NCI-H146 treated with DMSO at 0.1 percent for 48 hours (cell line): Measurements from ENCODE around the gene CEP162.
"Not testable (repeated sequence)": the region's sequence is repeated elsewhere in the genome, so short reads cannot be mapped to it uniquely, and the experiment has no call there.

Source experiments
- DNase-seq: peaks from one replicate; lab custom pipeline; 2025; ENCODE audit not compliant: unreplicated experiment; lab: John Stamatoyannopoulos, UW

Gene CEP162

DNA sequence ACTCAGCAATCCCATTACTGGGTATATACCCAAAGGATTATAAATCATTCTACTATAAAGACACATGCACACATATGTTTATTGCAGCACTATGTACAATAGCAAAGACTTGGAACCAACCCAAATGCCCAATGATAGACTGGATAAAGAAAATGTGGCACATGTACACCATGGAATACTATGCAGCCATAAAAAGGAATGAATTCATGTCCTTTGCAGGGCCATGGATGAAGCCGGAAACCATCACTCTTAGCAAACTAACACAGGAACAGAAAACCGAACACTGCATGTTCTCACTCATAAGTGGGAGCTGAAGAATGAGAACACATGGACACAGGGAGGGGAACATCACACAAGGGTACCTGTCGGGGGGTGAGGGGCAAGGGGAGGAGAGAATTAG lies 63.1 kb downstream of the CEP162 start:
- DNase-seq = not testable (repeated sequence)

DNA sequence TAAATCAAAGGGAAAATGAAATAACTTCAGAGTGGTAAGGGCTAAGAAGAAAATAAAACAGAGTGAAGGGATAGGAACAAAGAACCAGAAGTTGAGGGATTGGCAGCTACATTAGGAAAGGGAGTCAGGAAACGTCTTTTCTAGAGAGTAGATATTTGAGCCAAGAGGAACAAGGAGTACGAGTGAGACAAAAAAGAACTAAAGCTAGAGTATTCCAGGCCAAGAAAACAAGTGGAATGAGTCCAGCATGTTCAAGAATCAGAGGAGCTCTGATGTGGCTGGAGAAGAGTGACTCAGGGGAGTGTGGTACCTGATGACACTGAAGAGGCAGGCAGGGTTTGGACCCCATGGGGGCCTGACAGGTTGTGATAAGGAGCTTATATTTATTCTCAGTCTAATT lies 66.3 kb downstream of the CEP162 start:
- no peak for DNase-seq

DNA sequence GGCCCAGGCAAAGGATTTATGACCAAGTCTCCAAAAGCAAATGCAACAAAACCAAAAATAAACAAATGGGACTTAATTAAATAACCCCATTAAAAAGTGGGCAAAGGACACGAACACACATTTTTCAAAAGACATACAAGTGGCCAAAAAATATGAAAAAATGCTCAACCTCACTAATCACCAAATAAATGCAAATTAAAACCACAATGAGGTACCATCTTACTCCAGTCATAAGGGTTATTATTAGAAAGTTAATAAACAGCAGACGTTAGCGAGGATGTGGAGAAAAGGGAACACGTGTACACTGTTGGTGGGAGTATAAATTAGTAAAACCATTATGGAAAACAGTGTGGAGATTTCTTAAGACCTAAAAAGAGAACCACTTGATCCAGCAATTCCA lies 71.1 kb downstream of the CEP162 start:
- DNase-seq = no peak

DNA sequence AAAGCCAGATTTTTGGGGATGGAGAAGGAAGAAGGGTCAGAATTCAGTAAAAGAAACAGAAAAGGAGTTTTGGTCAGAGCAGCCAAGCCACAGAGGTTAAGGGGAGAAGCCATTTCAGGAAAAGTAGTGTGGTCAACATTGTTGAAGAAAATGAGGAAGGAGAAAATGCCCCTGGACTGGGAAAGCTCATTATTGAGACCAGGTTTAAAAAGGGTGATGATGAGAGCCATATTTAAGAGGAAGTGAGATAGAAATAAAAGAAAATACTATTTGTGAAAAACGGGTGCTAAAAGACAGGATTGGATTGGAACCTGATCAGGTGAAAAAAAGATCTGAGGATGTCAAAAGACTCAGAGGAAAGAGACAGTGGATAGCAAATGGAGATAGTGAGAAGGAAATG lies 75.8 kb downstream of the CEP162 start:
- DNase-seq = no peak

DNA sequence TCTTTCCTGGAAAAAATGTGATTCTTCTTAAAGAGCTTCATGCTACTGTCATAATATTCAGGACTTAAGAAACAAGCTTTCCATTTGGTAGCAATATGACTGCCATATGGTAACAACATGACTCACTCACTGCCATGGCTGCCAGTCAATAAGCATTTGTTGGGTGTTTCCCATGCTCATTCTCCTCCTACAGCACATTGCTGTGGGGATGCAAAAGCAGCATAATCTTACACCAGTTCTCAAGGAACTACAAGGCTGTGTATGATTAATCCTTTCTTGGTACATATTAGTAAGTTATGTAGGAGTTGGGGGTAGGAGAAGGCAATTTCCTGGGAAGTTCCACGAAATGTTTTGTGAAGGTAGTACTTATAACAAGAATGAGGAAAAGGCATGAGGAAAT lies 76.7 kb downstream of the CEP162 start:
- no peak for DNase-seq

DNA sequence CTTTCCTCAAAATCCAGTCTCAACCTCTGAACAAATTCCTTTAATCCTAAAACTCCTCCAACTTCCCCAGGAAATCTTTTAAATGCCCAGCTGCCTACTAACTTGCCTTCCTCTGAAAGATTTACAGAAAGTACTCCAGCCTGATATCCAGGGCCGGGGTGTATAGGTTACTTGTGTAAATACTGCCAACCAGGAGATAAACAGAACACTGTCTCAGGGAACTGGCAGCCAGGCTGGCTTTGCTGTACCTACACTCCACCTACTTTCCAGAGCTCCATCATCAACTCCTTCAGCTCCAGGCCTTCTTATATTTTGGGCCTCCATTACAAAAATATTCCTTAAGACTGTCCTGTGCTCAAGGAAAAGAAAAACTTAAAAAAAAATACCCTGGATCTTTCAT lies 85.9 kb downstream of the CEP162 start:
- DNase-seq = no peak

DNA sequence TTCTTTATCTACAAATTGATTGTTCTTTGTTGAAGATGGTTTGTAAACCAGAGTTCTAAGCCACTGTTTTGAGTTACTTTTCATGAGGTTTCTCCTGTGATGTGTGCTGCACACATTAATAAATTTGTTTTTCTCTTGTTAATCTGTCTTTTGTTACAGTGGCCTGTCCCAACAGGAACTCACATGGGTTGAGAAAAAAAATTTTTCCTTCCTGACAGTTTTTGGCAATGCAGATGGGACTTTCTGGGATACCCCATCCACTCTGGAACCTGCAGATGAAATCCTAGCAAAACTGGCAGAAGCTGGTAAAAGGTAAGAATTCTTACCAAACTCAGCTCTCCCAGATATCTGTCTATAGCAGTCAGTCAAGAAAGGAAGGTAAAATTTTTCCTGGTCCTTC lies 88.1 kb downstream of the CEP162 start:
- no peak for DNase-seq

DNA sequence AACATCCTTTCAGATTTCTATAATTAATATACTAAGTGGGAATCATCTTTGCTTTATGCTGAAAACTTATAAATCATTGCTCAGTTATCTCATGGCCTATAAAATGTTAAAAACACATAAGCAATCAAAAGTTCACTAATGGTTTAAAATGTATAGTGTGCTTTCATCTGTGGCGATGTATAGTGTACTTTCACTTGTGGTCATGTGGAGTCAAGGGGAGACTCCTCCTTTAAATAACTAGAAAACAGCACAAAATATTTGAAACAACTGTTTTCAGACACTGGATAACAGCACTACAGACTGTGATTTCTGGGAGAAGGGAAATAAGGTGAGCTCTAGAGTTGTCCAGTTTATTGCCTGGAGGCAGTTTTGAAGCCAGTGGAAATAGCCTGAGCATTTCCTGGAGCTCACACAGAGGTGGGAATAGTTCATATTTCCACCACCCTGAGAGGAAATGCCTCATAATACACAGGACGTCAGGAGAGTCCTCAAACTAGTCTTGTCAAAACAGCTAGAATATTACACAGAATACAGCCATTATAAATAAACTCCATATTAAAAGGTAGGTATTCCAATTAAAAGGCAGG lies 89.4 kb downstream of the CEP162 start:
- DNase-seq = no peak

DNA sequence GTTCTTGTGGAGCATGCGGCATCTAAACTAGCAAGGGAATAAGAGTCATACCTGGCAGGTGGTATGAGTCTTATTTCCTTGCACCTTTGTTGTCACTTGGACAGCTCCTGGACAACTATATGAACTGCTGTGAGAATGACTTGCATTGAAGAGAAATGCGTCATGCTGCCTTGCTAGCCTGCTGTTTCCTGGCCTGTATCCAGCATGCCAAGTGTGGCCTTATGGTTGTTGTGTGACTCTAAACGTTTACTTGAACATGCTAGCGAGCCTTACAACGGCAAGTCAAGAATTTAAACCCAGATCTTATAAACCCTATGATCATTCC lies 90.4 kb downstream of the CEP162 start:
- no peak for DNase-seq

DNA sequence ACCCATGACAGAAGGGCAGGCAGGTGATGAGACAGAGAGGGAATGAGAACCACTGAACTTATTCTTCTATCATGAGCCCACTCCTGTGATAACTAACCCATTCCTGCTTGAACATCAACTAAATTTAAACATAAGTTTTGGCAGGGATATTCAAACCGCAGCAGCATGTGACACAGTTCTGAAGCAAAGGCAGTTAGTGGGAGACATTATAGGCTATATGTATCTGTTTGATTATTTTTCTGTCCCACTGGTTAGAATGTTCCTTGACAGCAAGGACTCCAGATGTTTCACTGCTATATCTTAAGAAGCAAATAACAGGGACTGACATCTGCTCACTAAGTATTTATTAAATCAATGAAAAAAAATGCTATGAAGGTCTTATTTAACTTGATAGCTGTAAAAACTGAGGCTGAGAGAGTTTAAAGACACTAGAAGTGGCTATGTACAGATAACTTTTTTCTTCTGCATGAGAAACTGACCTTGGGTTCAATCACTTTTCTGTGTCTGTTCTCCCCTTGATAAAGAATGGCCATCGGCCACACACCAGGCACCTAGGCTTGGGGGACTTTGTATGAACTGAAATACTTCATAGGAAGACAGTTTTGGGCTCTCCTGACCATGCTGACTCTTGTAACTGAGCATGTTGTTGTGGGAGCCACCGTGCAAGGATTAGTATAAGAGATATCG lies 90.9 kb downstream of the CEP162 start:
- no peak for DNase-seq

DNA sequence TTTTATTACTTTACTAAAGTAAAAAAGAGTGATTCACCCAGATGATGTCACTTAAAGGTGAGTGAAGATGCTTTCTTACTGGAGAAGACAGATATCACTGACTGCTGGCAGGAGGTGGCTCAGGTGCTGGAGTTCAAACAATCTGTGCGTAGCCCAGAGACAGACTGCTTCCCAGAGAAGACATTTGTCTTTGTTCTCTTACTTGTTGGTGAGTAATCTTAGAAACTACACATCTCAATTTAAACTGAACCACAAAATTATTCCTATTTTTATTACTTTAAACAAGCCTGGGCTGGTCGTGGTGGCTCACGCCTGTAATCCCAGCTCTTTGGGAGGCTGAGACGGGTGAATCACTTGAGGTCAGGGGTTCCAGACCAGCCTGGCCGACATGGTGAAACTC lies 92.2 kb downstream of the CEP162 start:
- no peak for DNase-seq

DNA sequence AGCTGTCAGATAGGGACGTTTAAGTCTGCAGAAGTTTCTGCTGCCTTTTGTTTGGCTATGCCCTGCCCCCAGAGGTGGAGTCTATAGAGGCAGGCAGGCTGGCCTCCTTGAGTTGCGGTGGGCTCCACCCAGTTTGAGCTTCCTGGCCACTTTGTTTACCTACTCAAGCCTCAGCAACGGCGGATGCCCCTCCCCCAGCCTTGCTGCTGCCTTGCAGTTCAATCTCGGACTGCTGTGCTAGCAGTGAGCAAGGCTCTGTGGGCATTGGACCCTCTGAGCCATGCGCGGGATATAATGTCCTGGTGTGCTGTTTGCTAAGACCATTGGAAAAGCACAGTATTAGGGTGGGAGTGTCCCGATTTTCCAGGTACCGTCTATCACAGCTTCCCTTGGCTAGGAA lies 94.1 kb downstream of the CEP162 start:
- not testable (repeated sequence) for DNase-seq

DNA sequence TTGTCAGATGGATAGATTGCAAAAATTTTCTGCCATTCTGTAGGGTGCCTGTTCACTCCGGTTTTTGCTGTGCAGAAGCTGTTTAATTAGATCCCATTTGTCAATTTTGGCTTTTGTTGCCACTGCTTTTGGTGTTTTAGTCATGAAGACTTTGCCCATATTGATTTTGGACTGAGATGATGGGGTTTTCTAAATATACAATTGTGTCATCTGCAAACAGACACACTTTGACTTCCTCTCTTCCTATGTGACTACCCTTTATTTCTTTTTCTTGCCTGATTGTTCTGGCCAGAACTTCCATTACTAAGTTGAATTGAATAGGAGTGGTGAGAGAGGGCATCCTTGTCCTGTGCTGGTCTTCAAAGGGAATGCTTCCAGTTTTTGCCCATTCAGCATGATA lies 97.9 kb downstream of the CEP162 start:
- DNase-seq = not testable (repeated sequence)

DNA sequence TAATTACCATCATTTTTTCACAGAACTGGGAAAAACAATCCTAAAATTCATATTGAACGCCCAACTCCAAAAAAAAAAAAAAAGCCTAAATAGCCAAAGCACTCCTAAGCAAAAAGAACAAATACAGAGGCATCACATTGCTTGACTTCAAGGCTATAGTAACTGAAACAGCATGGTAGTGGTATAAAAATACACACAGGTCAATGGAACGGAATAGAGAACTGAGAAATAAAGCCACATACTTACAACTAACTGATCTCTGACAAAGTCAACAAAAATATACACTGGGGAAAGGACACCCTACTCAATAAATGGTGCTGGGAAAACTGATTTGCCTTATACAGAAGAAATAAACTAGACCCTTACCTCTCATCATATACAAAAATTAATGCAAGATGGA lies 104.3 kb downstream of the CEP162 start:
- DNase-seq = no peak

DNA sequence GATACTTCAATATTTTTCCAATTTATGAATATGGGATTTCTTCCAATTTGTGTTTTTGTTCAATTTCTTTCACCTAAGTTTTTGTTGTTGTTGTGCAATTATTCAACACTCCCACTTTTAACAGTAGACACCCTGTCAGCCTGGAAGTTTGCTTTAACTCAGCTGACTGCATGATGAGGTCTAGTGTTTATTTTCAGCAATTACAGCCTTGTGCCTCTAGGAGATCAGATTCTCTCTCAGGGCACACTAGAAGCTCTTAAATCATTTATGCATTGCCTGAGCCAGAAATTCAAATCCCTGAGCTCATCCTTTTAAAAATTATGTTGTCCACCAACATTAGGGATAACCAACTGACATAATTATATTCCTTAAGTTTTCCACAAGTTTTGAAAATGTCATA lies 108.2 kb downstream of the CEP162 start:
- DNase-seq = no peak

DNA sequence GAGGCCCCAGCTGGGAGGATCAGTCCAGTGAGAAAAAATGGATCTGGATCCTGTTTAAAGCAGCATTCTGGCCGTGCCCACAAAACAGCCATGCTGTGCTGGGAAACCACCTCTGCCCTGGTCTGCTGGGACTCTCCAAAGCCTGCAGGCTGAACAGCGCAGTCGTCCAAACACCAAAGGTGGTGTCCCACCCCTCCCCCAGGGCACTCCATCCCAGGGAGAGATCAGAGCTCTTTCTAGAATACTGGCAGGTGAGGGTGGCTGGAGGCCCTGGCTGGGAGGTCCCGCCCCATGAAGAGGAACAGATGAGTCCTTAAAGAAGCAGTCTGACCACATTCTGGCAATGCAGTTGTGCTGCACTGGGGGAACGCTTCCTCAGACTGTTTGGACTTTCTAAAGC lies 109.3 kb downstream of the CEP162 start:
- no peak for DNase-seq

DNA sequence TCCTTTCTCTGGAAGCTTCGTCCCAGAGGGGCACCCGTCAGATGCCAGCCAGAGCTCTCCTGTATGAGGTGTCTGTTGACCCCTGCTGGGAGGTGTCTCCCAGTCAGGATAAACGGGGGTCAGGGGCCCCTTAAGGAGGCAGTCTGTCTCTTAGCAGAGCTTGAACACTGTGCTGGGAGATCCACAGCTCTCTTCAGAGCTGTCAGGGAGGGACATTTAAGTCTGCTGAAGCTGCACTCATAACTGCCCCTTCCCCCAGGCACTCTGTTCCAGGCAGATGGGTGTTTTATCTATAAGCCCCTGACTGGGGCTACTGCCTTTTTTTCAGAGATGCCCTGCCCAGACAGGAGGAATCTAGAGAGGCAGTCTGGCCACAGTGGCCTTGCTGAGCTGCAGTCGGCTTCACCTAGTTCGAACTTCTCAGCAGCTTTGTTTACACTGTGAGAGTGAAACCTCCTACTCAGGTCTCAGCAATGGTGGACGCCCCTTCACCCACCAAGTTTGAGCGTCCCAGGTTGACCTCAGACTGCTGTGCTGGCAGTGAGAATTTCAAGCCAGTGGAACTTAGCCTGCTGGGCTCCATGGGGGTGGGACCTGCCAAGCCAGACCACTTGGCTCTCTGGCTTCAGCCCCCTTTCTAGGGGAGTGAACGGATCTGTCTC lies 112.4 kb downstream of the CEP162 start:
- not testable (repeated sequence) for DNase-seq

DNA sequence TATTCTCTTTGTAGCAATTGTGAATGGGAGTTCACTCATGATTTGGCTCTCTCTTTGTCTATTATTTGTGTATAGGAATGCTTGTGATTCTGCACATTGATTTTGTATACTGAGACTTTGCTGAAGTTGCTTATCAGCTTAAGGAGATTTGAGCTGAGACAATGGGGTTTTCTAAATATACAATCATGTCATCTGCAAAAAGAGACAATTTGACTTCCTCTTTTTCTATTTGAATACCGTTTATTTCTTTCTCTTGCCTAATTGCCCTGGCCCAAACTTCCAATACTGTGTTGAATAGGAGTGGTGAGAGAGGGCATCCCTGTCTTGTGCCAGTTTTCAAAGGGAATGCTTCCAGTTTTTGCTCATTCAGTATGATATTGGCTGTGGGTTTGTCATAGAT lies 116.1 kb downstream of the CEP162 start:
- not testable (repeated sequence) for DNase-seq

DNA sequence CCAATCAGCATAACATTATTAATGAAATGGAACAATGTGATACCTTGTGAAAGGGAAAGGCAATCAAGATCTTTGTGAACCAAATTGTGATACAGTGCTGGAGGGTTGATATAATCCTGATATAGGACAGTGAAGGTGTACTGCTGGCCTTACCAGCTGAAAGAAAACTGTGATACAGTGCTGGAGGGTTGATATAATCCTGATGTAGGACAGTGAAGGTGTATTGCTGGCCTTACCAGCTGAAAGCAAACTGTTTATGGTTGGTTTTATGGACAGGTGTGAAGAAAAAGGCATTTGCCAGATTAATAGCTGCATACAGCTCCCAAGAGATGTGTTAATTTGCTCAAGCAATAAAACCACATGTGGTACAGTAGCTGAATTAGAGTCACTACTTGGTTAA lies 119.9 kb downstream of the CEP162 start:
- no peak for DNase-seq

DNA sequence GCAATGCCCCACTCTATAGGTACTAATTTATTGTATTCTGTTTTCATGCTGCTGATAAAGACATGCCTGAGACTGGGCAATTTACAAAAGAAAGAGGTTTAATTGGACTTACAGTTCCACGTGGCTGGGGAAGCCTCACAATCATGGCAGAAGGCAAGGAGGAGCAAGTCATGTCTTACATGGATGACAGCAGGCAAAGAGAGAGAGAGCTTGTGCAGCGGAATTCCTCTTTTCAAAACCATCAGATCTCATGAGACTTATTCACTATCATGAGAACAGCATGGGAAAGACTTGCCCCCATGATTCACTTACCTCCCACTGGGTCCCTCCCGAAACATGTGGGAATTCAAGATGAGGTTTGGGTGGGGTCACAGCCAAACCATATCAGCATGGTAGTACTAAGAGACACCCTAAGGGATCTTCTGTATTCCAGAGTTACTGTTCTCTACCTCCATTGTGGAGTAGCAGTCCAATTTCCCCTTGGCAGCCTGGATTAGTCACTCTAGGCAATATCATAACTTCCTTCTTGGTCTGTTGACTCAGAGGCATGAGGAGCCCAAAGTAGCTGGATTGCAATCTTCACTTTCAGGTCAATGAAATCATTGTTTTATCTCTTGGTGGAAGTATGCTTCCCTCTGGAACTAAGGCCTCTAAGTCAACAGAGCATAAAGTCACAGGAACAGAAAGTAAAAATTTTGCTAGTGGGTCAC lies 122.1 kb downstream of the CEP162 start:
- not testable (repeated sequence) for DNase-seq

DNA sequence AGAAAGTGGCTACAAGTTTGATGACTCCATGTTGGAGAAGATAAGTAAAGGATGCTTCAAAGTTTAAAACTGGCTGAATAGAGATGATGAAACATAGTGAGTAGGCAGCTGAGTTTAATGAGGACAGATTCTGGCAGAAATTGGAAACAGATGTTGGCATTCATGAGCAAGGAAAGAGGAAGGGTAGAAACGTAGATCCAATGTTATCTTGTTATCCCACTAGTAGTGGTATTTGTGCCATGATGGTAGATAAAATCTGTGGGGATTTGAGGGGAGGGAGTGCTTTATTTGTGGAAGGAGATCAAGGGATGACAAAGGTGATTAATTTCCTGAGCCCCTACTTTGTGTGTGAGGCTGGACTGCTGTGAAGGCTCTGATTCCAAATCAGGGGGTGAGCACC lies 124.4 kb downstream of the CEP162 start:
- no peak for DNase-seq

DNA sequence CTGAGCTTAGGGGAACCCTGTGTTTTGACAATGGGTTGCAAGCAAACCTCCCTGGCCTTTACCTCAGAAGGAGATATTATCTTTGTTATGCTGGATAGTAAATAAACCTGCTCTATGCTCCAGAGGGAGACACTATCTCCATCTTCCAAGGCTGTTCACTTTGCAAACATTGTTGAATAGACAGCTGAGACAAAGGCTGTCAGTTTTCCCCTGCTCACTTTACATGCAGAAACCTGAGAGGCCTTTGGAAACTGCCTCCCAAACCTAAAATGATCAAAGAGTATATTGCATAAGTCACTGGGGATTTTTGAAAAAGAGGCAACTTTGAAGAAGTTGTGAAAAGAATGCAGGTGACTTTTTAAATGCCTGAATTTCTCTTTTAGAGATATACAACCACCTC lies 132.3 kb downstream of the CEP162 start:
- peak; percentile 42 for DNase-seq
